GM12878 (cell line): Measurements from ENCODE around the gene SRRM2. TPM values are rescaled to one million over a fixed set of nuclear protein-coding genes. Genes with fewer than 3 reads are reported as not detected.

Source experiments
- ATAC-seq: fragments of 200-7000 bp; cut with Tn5 transposase; 3 replicates; pipeline ENCODE4 v1.9.1; 2020; ENCODE audit warnings: mild to moderate bottlenecking, moderate library complexity
- BruUV-seq: library from RNA; stranded (reverse); fragments of 400-500 nt; replicated peaks from 2 replicates; lab custom pipeline; 2021; lab: Mats Ljungman, UMichigan
- CTCF ChIA-PET: fragments of 300-600 bp; sonication (Branson Sonifier 250); formaldehyde crosslinking; extraction: SDS; loops from one replicate; lab custom pipeline; 2021; ENCODE audit warnings: inconsistent platforms; lab: Yijun Ruan, JAX
- POLR2A ChIA-PET: fragments of 350-600 bp; formaldehyde crosslinking; extraction: SDS; loops from one replicate; lab custom pipeline; 2021; ENCODE audit warnings: inconsistent platforms; lab: Charles Lee
- RAD21 ChIA-PET: fragments of 300-600 bp; sonication (Branson Sonifier 250); formaldehyde crosslinking; loops from one replicate; lab custom pipeline; 2023; ENCODE audit warnings: antibody characterized with exemption; ENCODE audit not compliant: unreplicated experiment; lab: Charles Lee
- SMC1A ChIA-PET: fragments of 300-600 bp; sonication (Branson Sonifier 250); formaldehyde crosslinking; loops from one replicate; lab custom pipeline; 2023; ENCODE audit not compliant: unreplicated experiment, uncharacterized antibody; lab: Charles Lee
- DNase-seq: peaks from one replicate; pipeline ENCODE4 v3.0.0-alpha.2; 2011; ENCODE audit warnings: low read depth, low spot score
- FAIRE-seq: peaks from 3 replicates; lab custom pipeline; 2011; peaks lifted over from hg19 to GRCh38; lab: Jason Lieb, UNC
- H2AFZ ChIP-seq: 2 replicates; pipeline ENCODE4 v1.6.0; 2011; ENCODE audit warnings: low read depth, low read length, control low read depth; ENCODE audit not compliant: control insufficient read depth
- H3K27ac ChIP-seq: 2 replicates; pipeline ENCODE4 v1.5.1; 2011; ENCODE audit warnings: control low read depth; ENCODE audit not compliant: control insufficient read depth, insufficient read depth
- H3K27me3 ChIP-seq, 2 experiments: replicated peaks in 1 of 2; 2 replicates each; pipeline versions ENCODE4 v1.6.0 to v1.6.1; 2011; ENCODE audit warnings: low read length in 1 of 2; ENCODE audit not compliant: control insufficient read depth in 2 of 2, insufficient read depth in 2 of 2
- H3K36me3 ChIP-seq, 2 experiments: 2 replicates each; pipeline ENCODE4 v1.5.1; 2011; ENCODE audit warnings: low read length in 1 of 2; ENCODE audit not compliant: control insufficient read depth in 2 of 2, insufficient read depth in 2 of 2
- H3K4me1 ChIP-seq: 2 replicates; pipeline ENCODE4 v1.6.1; 2011; ENCODE audit warnings: mild to moderate bottlenecking, low read length, moderate library complexity, mixed read lengths; ENCODE audit not compliant: control insufficient read depth, insufficient read depth
- H3K4me2 ChIP-seq: 2 replicates; pipeline ENCODE4 v1.6.0; 2011; ENCODE audit warnings: control low read depth; ENCODE audit not compliant: control insufficient read depth, insufficient read depth
- H3K4me3 ChIP-seq: fragments of 200-600 bp; sonication (generic); 2 replicates; pipeline ENCODE4 v1.5.1; 2016
- H3K79me2 ChIP-seq: 2 replicates; pipeline ENCODE4 v1.6.0; 2011; ENCODE audit warnings: low read length; ENCODE audit not compliant: control insufficient read depth, insufficient read depth
- H3K9ac ChIP-seq: 2 replicates; pipeline ENCODE4 v1.8.0; 2011; ENCODE audit warnings: low read length, control low read depth, mixed read lengths; ENCODE audit not compliant: control insufficient read depth, insufficient read depth
- H3K9me3 ChIP-seq: replicated peaks from 3 replicates; pipeline ENCODE4 v1.5.1; 2011; ENCODE audit warnings: mild to moderate bottlenecking, low read length; ENCODE audit not compliant: control insufficient read depth, insufficient read depth
- H4K20me1 ChIP-seq: 2 replicates; pipeline ENCODE4 v1.6.0; 2011; ENCODE audit not compliant: control insufficient read depth, insufficient read depth
- CTCF ChIP-seq, 3 experiments: IDR thresholded peaks in 2 of 3; conservative IDR thresholded peaks in 1 of 3; 2 replicates each; pipeline ENCODE4 v1.5.1; 2011; ENCODE audit warnings: low read depth in 3 of 3, low read length in 3 of 3, mild to moderate bottlenecking in 3 of 3, control low read depth in 2 of 3, moderate library complexity in 2 of 3, inconsistent platforms in 1 of 3, mixed read lengths in 1 of 3; ENCODE audit not compliant: control insufficient read depth in 2 of 3, insufficient read depth in 1 of 3; ENCODE audit errors: extremely low read depth in 1 of 3
- HCFC1 ChIP-seq: fragments of 150-350 bp; IDR thresholded peaks from 2 replicates; pipeline ENCODE4 v1.6.1; 2014; ENCODE audit warnings: low read length
- HDGF ChIP-seq: fragments of 450-650 bp; IDR thresholded peaks from 2 replicates; pipeline ENCODE4 v1.6.1; 2016; ENCODE audit warnings: antibody characterized with exemption
- MTA2 ChIP-seq: fragments of 450-650 bp; IDR thresholded peaks from 2 replicates; pipeline ENCODE4 v1.6.1; 2016; ENCODE audit warnings: low read depth, mild to moderate bottlenecking, moderate library complexity
- MXI1 ChIP-seq: fragments of 150-350 bp; IDR thresholded peaks from 2 replicates; pipeline ENCODE4 v1.6.1; 2011; ENCODE audit warnings: low read depth, mild to moderate bottlenecking, inconsistent platforms, low read length, improper control_type of control experiment
- PML ChIP-seq: IDR thresholded peaks from 2 replicates; pipeline ENCODE4 v1.6.1; 2012; ENCODE audit warnings: low read length, inconsistent platforms
- POLR2A ChIP-seq: IDR thresholded peaks from 2 replicates; pipeline ENCODE4 v1.6.1; 2011; ENCODE audit warnings: low read depth, mild to moderate bottlenecking, low read length
- POLR2AphosphoS5 ChIP-seq: IDR thresholded peaks from 2 replicates; pipeline ENCODE4 v1.6.1; 2011; ENCODE audit warnings: mild to moderate bottlenecking, low read length, inconsistent platforms
- SREBF2 ChIP-seq: IDR thresholded peaks from 2 replicates; pipeline ENCODE4 v1.6.1; 2012; ENCODE audit warnings: mild to moderate bottlenecking, low read length
- STAT1 ChIP-seq: fragments of 450-650 bp; conservative IDR thresholded peaks from 2 replicates; pipeline ENCODE4 v1.6.1; 2014; ENCODE audit warnings: antibody characterized with exemption, mild to moderate bottlenecking
- YY1 ChIP-seq: IDR thresholded peaks from 2 replicates; pipeline ENCODE4 v1.6.1; 2011; ENCODE audit warnings: low read depth, mild to moderate bottlenecking, low read length
- ZBTB4 ChIP-seq: fragments of 450-650 bp; formaldehyde crosslinking; IDR thresholded peaks from 2 replicates; pipeline ENCODE4 v1.4.0; 2022; ENCODE audit warnings: mild to moderate bottlenecking, moderate library complexity
- WGBS: methylation state at CpG from one replicate; pipeline ENCODE4 v1.1.6; 2016; ENCODE audit warnings: low lambda C conversion rate; ENCODE audit not compliant: insufficient replicate concordance, insufficient coverage; ENCODE audit errors: missing lambda C conversion rate; 5-methylcytosine and 5-hydroxymethylcytosine counted together
- in situ Hi-C: fragments of 300-500 bp; cut with MboI; formaldehyde crosslinking; loops from 9 replicates; pipeline ENCODE4 v1.14.3; 2018; ENCODE audit warnings: mixed read lengths
- intact Hi-C: fragments of 100-400 bp; cut with micrococcal nuclease; formaldehyde crosslinking; loops from one replicate; pipeline ENCODE4 v1.14.2; 2022; ENCODE audit not compliant: unreplicated experiment
- polyA plus RNA-seq, 11 experiments: library from polyadenylated mRNA; depleted of rRNA in 4 of 11; unstranded in 6 of 11; stranded (reverse) in 5 of 11; fragments of >200 nt; fragmentation: Nextera tagmentation in 4 of 11; fragmentation: Illumina TruSeq in 1 of 11; extraction: Ambion mirVana in 4 of 11; extraction: Trizol in 1 of 11; gene quantifications; 1 replicate in 1 of 11; 2 replicates in 10 of 11; pipeline versions ENCODE4 v1.2.1 to v1.2.3, GENCODE V29; 2011 to 2016; ENCODE audit warnings: inconsistent platforms in 2 of 11, missing spikeins in 2 of 11, low read depth in 1 of 11
- total RNA-seq, 4 experiments: library from RNA; depleted of rRNA in 3 of 4; stranded (reverse); fragments of >200 nt in 3 of 4; fragmentation: Illumina TruSeq in 1 of 4; extraction: Trizol in 1 of 4; gene quantifications; 2 replicates each; pipeline versions ENCODE4 v1.2.1 to v1.2.3, GENCODE V29; 2013 to 2021
- TF ChIP-seq, protein P1 (sequence below): fragments of 450-650 bp; IDR thresholded peaks from 2 replicates; pipeline ENCODE4 v1.6.1; 2017; ENCODE audit warnings: mild to moderate bottlenecking, moderate library complexity

The SRRM2 gene
- total and polyA plus RNA-seq, 10 of the 15 experiments (the other 5 are each of a cell fraction or from before 2014, with no cell fraction given), result 30.1 to 502 (median 196) TPM

GRCh38 chr16:2767140-2767731 is 14.8 kb downstream of the SRRM2 start:
- CTCF ChIA-PET, result no interaction called here
- Histone ChIP-seq H3K36me3 (peaks cover 70 to 73% of the 10 kb centered on the region in 2 experiments), H4K20me1 (peaks cover 2% of the 10 kb centered on the region), H3K27ac (no peak overlapping the region), H3K79me2 (peaks cover 14% of the 10 kb centered on the region), H3K9me3 (peaks cover 2% of the 10 kb centered on the region; the same call in 1 of the 3 replicates), H3K4me2 (no peak overlapping the region), H3K4me3 (no peak overlapping the region), H3K9ac (no peak overlapping the region), H2AFZ (no peak overlapping the region), H3K27me3 (no peaks in the 10 kb centered on the region), H3K4me1 (no peaks in the 10 kb centered on the region)
- 94% methylated on average over 19 of the region's 19 CpGs for WGBS
- POLR2A ChIA-PET, result interaction anchor here (0.8 to 1.0 kb wide), 2 partner anchors 9 to 13 kb away, joined by 4 read pairs; no protein-coding TSS in a partner anchor
- DNase-seq, result no peak
- SMC1A ChIA-PET, result no interaction called here
- no peak for TF ChIP-seq HDGF
- peak; percentile 42 for TF ChIP-seq POLR2A
- TF ChIP-seq ZBTB4, result no peak
- no peak for TF ChIP-seq PML
- no peak for TF ChIP-seq MXI1
- TF ChIP-seq MTA2, result no peak
- TF ChIP-seq POLR2AphosphoS5, result peak; percentile 13; the same call in 1 of the 2 replicates
- no peak for TF ChIP-seq STAT1
- no peak for TF ChIP-seq SREBF2
- TF ChIP-seq HCFC1, result no peak
- no peak for TF ChIP-seq YY1
- no peak for TF ChIP-seq CTCF (IDR thresholded peaks at IDR 0.05 in 2 of 3, conservative IDR thresholded peaks at IDR 0.05 in 1 of 3; ENCODE audit: control insufficient read depth in 2 of 3, extremely low read depth in 1 of 3, insufficient read depth in 1 of 3, low read depth in 3 of 3, low read length in 3 of 3)
- TF ChIP-seq, protein P1, sequence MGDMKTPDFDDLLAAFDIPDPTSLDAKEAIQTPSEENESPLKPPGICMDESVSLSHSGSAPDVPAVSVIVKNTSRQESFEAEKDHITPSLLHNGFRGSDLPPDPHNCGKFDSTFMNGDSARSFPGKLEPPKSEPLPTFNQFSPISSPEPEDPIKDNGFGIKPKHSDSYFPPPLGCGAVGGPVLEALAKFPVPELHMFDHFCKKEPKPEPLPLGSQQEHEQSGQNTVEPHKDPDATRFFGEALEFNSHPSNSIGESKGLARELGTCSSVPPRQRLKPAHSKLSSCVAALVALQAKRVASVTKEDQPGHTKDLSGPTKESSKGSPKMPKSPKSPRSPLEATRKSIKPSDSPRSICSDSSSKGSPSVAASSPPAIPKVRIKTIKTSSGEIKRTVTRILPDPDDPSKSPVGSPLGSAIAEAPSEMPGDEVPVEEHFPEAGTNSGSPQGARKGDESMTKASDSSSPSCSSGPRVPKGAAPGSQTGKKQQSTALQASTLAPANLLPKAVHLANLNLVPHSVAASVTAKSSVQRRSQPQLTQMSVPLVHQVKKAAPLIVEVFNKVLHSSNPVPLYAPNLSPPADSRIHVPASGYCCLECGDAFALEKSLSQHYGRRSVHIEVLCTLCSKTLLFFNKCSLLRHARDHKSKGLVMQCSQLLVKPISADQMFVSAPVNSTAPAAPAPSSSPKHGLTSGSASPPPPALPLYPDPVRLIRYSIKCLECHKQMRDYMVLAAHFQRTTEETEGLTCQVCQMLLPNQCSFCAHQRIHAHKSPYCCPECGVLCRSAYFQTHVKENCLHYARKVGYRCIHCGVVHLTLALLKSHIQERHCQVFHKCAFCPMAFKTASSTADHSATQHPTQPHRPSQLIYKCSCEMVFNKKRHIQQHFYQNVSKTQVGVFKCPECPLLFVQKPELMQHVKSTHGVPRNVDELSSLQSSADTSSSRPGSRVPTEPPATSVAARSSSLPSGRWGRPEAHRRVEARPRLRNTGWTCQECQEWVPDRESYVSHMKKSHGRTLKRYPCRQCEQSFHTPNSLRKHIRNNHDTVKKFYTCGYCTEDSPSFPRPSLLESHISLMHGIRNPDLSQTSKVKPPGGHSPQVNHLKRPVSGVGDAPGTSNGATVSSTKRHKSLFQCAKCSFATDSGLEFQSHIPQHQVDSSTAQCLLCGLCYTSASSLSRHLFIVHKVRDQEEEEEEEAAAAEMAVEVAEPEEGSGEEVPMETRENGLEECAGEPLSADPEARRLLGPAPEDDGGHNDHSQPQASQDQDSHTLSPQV, result no peak
- in situ Hi-C loops, result no loop called here
- no peak for ATAC-seq
- no TSS peak for BruUV-seq
- RAD21 ChIA-PET, result no interaction called here
- intact Hi-C loops, result no loop called here
- no peak for FAIRE-seq
